Cardiac muscle cell (in vitro differentiated cells and primary cell): ENCODE measurements around the gene WRAP53. TPM values are rescaled to one million over a fixed set of nuclear protein-coding genes. Genes with fewer than 3 reads are reported as not detected.

Experiments used
- DNase-seq, 2 donors: peaks; one replicate each; pipeline versions ENCODE4 v3.0.0 to v3.0.0-alpha.2; 2010 to 2017; ENCODE audit warnings: low read depth in 1 of 2, low spot score in 1 of 2
- H3K27ac ChIP-seq: fragments of 200-600 bp; sonication (generic); 2 replicates; pipeline ENCODE4 v1.5.1; 2016
- H3K27me3 ChIP-seq: fragments of 200-600 bp; sonication (generic); 2 replicates; pipeline ENCODE4 v1.6.0; 2016; ENCODE audit warnings: control low read depth
- H3K36me3 ChIP-seq: fragments of 200-600 bp; sonication (generic); 2 replicates; pipeline ENCODE4 v1.5.1; 2016; ENCODE audit warnings: control low read depth
- H3K4me1 ChIP-seq: fragments of 200-600 bp; sonication (generic); 2 replicates; pipeline ENCODE4 v1.8.1; 2017; ENCODE audit warnings: low read depth, mild to moderate bottlenecking, mixed run types
- H3K4me3 ChIP-seq: fragments of 200-600 bp; sonication (generic); 2 replicates; pipeline ENCODE4 v1.5.1; 2016; ENCODE audit warnings: mild to moderate bottlenecking
- H3K9me3 ChIP-seq: fragments of 200-600 bp; sonication (generic); 2 replicates; pipeline ENCODE4 v1.5.1; 2017; ENCODE audit warnings: low read depth, mild to moderate bottlenecking, control low read depth
- CTCF ChIP-seq: IDR thresholded peaks from 2 replicates; pipeline ENCODE4 v1.5.1; 2012; ENCODE audit warnings: low read depth, mild to moderate bottlenecking, low read length
- polyA plus RNA-seq: library from polyadenylated mRNA; unstranded; fragments of >200 nt; fragmentation: Nextera tagmentation; extraction: Ambion mirVana; gene quantifications from 2 replicates; pipeline ENCODE4 v1.2.1, GENCODE V29; 2016
- total RNA-seq: library from RNA; depleted of rRNA; stranded (reverse); fragments of >200 nt; gene quantifications from 2 replicates; pipeline ENCODE4 v1.2.3, GENCODE V29; 2016

The WRAP53 gene
- total and polyA plus RNA-seq, 2 experiments from 2014 or later: 11.5 to 17.2 TPM

- H3K4me3 ChIP-seq: no peak overlapping the region
- no peaks in the 10 kb centered on the region for H3K27me3 ChIP-seq
- no peaks in the 10 kb centered on the region for H3K36me3 ChIP-seq
- H3K4me1 ChIP-seq: peaks cover 14% of the 10 kb centered on the region
- DNase-seq: peak in 1 of 2 donors; percentile 60
- peak overlapping the region; percentile 10 for H3K27ac ChIP-seq
- no peak for TF ChIP-seq CTCF
- H3K9me3 ChIP-seq: no peaks in the 10 kb centered on the region
These were observed 56.1 kb downstream of the WRAP53 start for GRCh38 chr17:7744416-7744815.

- Histone ChIP-seq H3K27ac (no peak overlapping the region), H3K27me3 (no peaks in the 10 kb centered on the region), H3K4me3 (no peak overlapping the region), H3K9me3 (no peaks in the 10 kb centered on the region), H3K36me3 (no peaks in the 10 kb centered on the region), H3K4me1 (peaks cover 14% of the 10 kb centered on the region)
- peak; percentile 12 for TF ChIP-seq CTCF
- peak in 1 of 2 donors; percentile 97 for DNase-seq
These were observed 57.6 kb downstream of the WRAP53 start for GRCh38 chr17:7745748-7746470.

DNA sequence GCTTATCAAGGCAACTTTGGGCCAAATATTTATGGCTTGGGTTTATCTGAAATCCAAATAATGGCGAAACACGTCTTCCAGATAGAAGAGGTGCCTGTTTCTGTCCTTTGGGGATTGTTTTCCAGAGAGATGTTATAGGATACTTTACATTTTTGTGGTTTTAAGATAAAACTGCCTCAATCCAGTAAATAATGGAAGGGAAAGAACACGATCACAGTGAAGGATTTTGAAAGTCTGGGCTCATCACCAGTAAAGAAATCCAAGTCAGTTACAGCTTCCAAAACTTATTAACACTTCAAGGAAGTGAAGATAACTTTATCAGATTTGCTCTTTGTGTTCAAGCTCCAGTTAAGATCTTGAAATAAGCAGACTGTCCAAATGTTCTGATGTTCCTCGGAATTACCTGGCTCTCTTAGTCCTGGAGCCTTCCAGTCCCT lies 59.4 kb downstream of the WRAP53 start:
- Histone ChIP-seq H3K9me3 (no peaks in the 10 kb centered on the region), H3K27me3 (no peaks in the 10 kb centered on the region), H3K4me3 (no peak overlapping the region), H3K4me1 (peaks cover 21% of the 10 kb centered on the region), H3K36me3 (no peaks in the 10 kb centered on the region), H3K27ac (peak overlapping the region; percentile 66)
- DNase-seq: peak in 1 of 2 donors; percentile 89
- no peak for TF ChIP-seq CTCF

DNA sequence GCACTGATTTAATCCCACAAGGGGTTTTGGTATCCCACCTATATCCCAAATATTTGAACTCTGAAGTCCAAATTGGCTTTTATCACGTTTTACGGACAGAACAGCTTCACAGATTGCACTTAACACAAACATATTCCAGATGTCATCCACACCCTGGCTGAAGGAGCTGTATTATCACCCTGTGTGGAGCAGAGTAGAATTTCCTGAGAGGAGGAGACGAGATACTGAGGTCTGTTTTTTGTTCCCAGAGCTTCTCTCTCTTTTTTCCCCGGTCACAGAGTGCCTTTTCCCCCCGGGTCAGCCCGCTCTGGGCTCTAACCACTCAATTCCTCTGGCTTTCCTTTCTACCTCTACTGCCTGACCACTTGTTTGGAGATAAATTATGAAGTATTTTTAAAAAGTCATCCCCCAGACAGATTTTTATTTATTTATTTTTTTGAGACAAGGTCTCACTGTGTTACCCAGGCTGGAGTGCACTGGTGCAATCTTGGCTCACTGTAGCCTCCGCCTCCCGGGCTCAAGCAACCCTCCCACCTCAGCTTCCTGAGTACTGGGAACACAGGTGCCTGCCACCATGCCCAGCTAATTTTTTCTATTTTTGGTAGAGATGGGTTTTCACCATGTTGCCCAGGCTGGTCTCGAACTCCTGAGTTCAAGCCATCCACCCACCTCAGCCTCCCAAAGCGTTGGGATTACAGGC lies 59.9 kb downstream of the WRAP53 start:
- H3K9me3 ChIP-seq: no peaks in the 10 kb centered on the region
- peaks cover 21% of the 10 kb centered on the region for H3K4me1 ChIP-seq
- TF ChIP-seq CTCF: no peak
- peak overlapping the region; percentile 66 for H3K27ac ChIP-seq
- H3K27me3 ChIP-seq: no peaks in the 10 kb centered on the region
- no peaks in the 10 kb centered on the region for H3K36me3 ChIP-seq
- DNase-seq: peak; percentile 56 to 88
- no peak overlapping the region for H3K4me3 ChIP-seq

GRCh38 chr17:7750321-7750821 lies 62.1 kb downstream of the WRAP53 start:
- H3K27ac ChIP-seq: no peak overlapping the region
- H3K9me3 ChIP-seq: no peaks in the 10 kb centered on the region
- H3K36me3 ChIP-seq: no peaks in the 10 kb centered on the region
- TF ChIP-seq CTCF: no peak
- H3K4me3 ChIP-seq: no peak overlapping the region
- DNase-seq: peak in 1 of 2 donors; percentile 85
- H3K4me1 ChIP-seq: peaks cover 21% of the 10 kb centered on the region
- no peaks in the 10 kb centered on the region for H3K27me3 ChIP-seq

Other genes starting within 250 kb of the WRAP53 start
- gene FGF11, start 249.0 kb upstream of the WRAP53 start, total RNA-seq: 51.9 and 56.8 TPM in 2 replicates
- 50.4 and 63.6 TPM in 2 replicates for gene FGF11, start 249.0 kb upstream of the WRAP53 start, polyA plus RNA-seq
- 8.5 and 14.0 TPM in 2 replicates for gene CHRNB1, start 243.4 kb upstream of the WRAP53 start, total RNA-seq
- gene CHRNB1, start 243.4 kb upstream of the WRAP53 start, polyA plus RNA-seq: 28.6 and 34.5 TPM in 2 replicates
- gene ZBTB4, start 208.8 kb upstream of the WRAP53 start, total RNA-seq: 28.5 and 40.4 TPM in 2 replicates
- gene ZBTB4, start 208.8 kb upstream of the WRAP53 start, polyA plus RNA-seq: 17.9 and 26.6 TPM in 2 replicates
- not detected in 2 replicates for gene SLC35G6, start 207.0 kb upstream of the WRAP53 start, total RNA-seq
- 0.10 and 1.9 TPM in 2 replicates for gene SLC35G6, start 207.0 kb upstream of the WRAP53 start, polyA plus RNA-seq
- gene POLR2A, start 204.1 kb upstream of the WRAP53 start, total RNA-seq: 40.7 and 41.3 TPM in 2 replicates
- gene POLR2A, start 204.1 kb upstream of the WRAP53 start, polyA plus RNA-seq: 53.8 and 62.3 TPM in 2 replicates
- gene TNFSF12, start 139.4 kb upstream of the WRAP53 start, total RNA-seq: 4.1 and 11.7 TPM in 2 replicates
- gene TNFSF12, start 139.4 kb upstream of the WRAP53 start, polyA plus RNA-seq: 3.2 and 6.7 TPM in 2 replicates
- 3.1 and 7.4 TPM in 2 replicates for gene TNFSF13, start 129.7 kb upstream of the WRAP53 start, total RNA-seq
- gene TNFSF13, start 129.7 kb upstream of the WRAP53 start, polyA plus RNA-seq: 2.5 and 3.9 TPM in 2 replicates
- gene SENP3, start 126.6 kb upstream of the WRAP53 start, total RNA-seq: 71.5 and 78.9 TPM in 2 replicates
- 43.4 and 45.0 TPM in 2 replicates for gene SENP3, start 126.6 kb upstream of the WRAP53 start, polyA plus RNA-seq
- gene CD68, start 108.8 kb upstream of the WRAP53 start, total RNA-seq: 0.35 and 0.39 TPM in 2 replicates
- 0.23 TPM in 1 of 2 replicates, not detected in the other for gene CD68, start 108.8 kb upstream of the WRAP53 start, polyA plus RNA-seq
- 90.9 and 128 TPM in 2 replicates for gene MPDU1, start 104.6 kb upstream of the WRAP53 start, total RNA-seq
- 63.6 and 86.9 TPM in 2 replicates for gene MPDU1, start 104.6 kb upstream of the WRAP53 start, polyA plus RNA-seq
- 5.4 and 6.5 TPM in 2 replicates for gene SOX15, start 98.4 kb upstream of the WRAP53 start, total RNA-seq
- gene SOX15, start 98.4 kb upstream of the WRAP53 start, polyA plus RNA-seq: 5.3 and 5.9 TPM in 2 replicates
- 65.0 and 69.2 TPM in 2 replicates for gene FXR2, start 73.6 kb upstream of the WRAP53 start, total RNA-seq
- 60.5 and 65.5 TPM in 2 replicates for gene FXR2, start 73.6 kb upstream of the WRAP53 start, polyA plus RNA-seq
- 130 and 143 TPM in 2 replicates for gene SAT2, start 60.7 kb upstream of the WRAP53 start, total RNA-seq
- gene SAT2, start 60.7 kb upstream of the WRAP53 start, polyA plus RNA-seq: 142 and 148 TPM in 2 replicates
- gene SHBG, start 58.3 kb upstream of the WRAP53 start, total RNA-seq: 2.2 and 2.8 TPM in 2 replicates
- 3.9 and 5.6 TPM in 2 replicates for gene SHBG, start 58.3 kb upstream of the WRAP53 start, polyA plus RNA-seq
- 26.2 and 34.6 TPM in 2 replicates for gene ATP1B2, start 37.6 kb upstream of the WRAP53 start, total RNA-seq
- 157 TPM in 2 replicates for gene ATP1B2, start 37.6 kb upstream of the WRAP53 start, polyA plus RNA-seq
- gene TP53, start 987 bp upstream of the WRAP53 start, total RNA-seq: 28.9 and 30.9 TPM in 2 replicates
- 19.4 and 25.4 TPM in 2 replicates for gene TP53, start 987 bp upstream of the WRAP53 start, polyA plus RNA-seq
- 60.2 and 70.3 TPM in 2 replicates for gene EFNB3, start 16.7 kb downstream of the WRAP53 start, total RNA-seq
- gene EFNB3, start 16.7 kb downstream of the WRAP53 start, polyA plus RNA-seq: 72.0 and 86.9 TPM in 2 replicates
- gene DNAH2, start 29.3 kb downstream of the WRAP53 start, total RNA-seq: 0.88 and 3.0 TPM in 2 replicates
- 0.42 and 0.77 TPM in 2 replicates for gene DNAH2, start 29.3 kb downstream of the WRAP53 start, polyA plus RNA-seq
- gene KDM6B, start 145.7 kb downstream of the WRAP53 start, total RNA-seq: 11.1 and 20.8 TPM in 2 replicates
- gene KDM6B, start 145.7 kb downstream of the WRAP53 start, polyA plus RNA-seq: 9.0 and 9.7 TPM in 2 replicates
- gene TMEM88, start 166.6 kb downstream of the WRAP53 start, total RNA-seq: 27.4 and 51.2 TPM in 2 replicates
- 31.3 and 66.1 TPM in 2 replicates for gene TMEM88, start 166.6 kb downstream of the WRAP53 start, polyA plus RNA-seq
- gene NAA38, start 169.1 kb downstream of the WRAP53 start, total RNA-seq: 107 and 130 TPM in 2 replicates
- gene NAA38, start 169.1 kb downstream of the WRAP53 start, polyA plus RNA-seq: 158 and 168 TPM in 2 replicates
- gene CYB5D1, start 169.5 kb downstream of the WRAP53 start, total RNA-seq: 14.0 and 14.3 TPM in 2 replicates
- 10.7 and 13.7 TPM in 2 replicates for gene CYB5D1, start 169.5 kb downstream of the WRAP53 start, polyA plus RNA-seq
- gene CHD3, start 200.3 kb downstream of the WRAP53 start, total RNA-seq: 40.2 and 64.7 TPM in 2 replicates
- gene CHD3, start 200.3 kb downstream of the WRAP53 start, polyA plus RNA-seq: 15.9 and 19.7 TPM in 2 replicates
- gene RNF227, start 227.8 kb downstream of the WRAP53 start, total RNA-seq: 20.3 and 26.1 TPM in 2 replicates
- 5.2 and 5.8 TPM in 2 replicates for gene RNF227, start 227.8 kb downstream of the WRAP53 start, polyA plus RNA-seq
- gene KCNAB3, start 241.4 kb downstream of the WRAP53 start, total RNA-seq: 1.8 and 3.3 TPM in 2 replicates
- 1.3 and 1.4 TPM in 2 replicates for gene KCNAB3, start 241.4 kb downstream of the WRAP53 start, polyA plus RNA-seq
- 92.0 and 110 TPM in 2 replicates for gene TRAPPC1, start 243.5 kb downstream of the WRAP53 start, total RNA-seq
- 340 and 386 TPM in 2 replicates for gene TRAPPC1, start 243.5 kb downstream of the WRAP53 start, polyA plus RNA-seq
- 19.6 and 42.6 TPM in 2 replicates for gene CNTROB, start 243.7 kb downstream of the WRAP53 start, total RNA-seq
- 23.1 and 44.0 TPM in 2 replicates for gene CNTROB, start 243.7 kb downstream of the WRAP53 start, polyA plus RNA-seq